Neural progenitor cell (in vitro differentiated cells): ENCODE data around the gene GLCE. TPM values are rescaled to one million over a fixed set of nuclear protein-coding genes. Genes with fewer than 3 reads are reported as not detected.

Source experiments
- DNase-seq: peaks from one replicate; pipeline ENCODE4 v3.0.0-alpha.2; 2016; ENCODE audit warnings: low spot score
- H2AFZ ChIP-seq: fragments of 200-600 bp; sonication (generic); replicated peaks from 2 replicates; pipeline ENCODE4 v1.6.1; 2016; ENCODE audit warnings: antibody characterized with exemption
- H3F3A ChIP-seq: fragments of 200-600 bp; sonication (generic); 2 replicates; pipeline ENCODE4 v1.6.1; 2016; ENCODE audit warnings: antibody characterized with exemption, low read depth
- H3K27ac ChIP-seq: fragments of 200-600 bp; sonication (generic); 2 replicates; pipeline ENCODE4 v1.5.1; 2016; ENCODE audit warnings: mild to moderate bottlenecking
- H3K27me3 ChIP-seq: fragments of 200-600 bp; sonication (generic); 2 replicates; pipeline ENCODE4 v1.6.1; 2016; ENCODE audit warnings: mild to moderate bottlenecking, moderate library complexity
- H3K36me3 ChIP-seq: fragments of 200-600 bp; sonication (generic); 2 replicates; pipeline ENCODE4 v1.5.1; 2016
- H3K4me1 ChIP-seq: fragments of 200-600 bp; sonication (generic); 2 replicates; pipeline ENCODE4 v1.6.1; 2016; ENCODE audit warnings: mixed run types
- H3K4me2 ChIP-seq: fragments of 200-600 bp; sonication (generic); 2 replicates; pipeline ENCODE4 v1.6.1; 2016
- H3K4me3 ChIP-seq: fragments of 200-600 bp; sonication (generic); 2 replicates; pipeline ENCODE4 v1.5.1; 2016
- H3K79me2 ChIP-seq: fragments of 200-600 bp; sonication (generic); 2 replicates; pipeline ENCODE4 v1.6.1; 2016; ENCODE audit warnings: low read depth
- H3K9ac ChIP-seq: fragments of 200-600 bp; sonication (generic); 2 replicates; pipeline ENCODE4 v1.6.1; 2016
- H3K9me3 ChIP-seq: fragments of 200-600 bp; sonication (generic); 2 replicates; pipeline ENCODE4 v1.5.1; 2016; ENCODE audit warnings: low read depth
- H4K20me1 ChIP-seq: fragments of 200-600 bp; sonication (generic); 2 replicates; pipeline ENCODE4 v1.6.1; 2016; ENCODE audit warnings: low read depth
- H3K27ac Mint-ChIP-seq: 3 replicates; pipeline ENCODE4 v1.8.0; 2021; ENCODE audit warnings: mixed read lengths
- H3K27me3 Mint-ChIP-seq: 2 replicates; pipeline ENCODE4 v1.8.0; 2022; ENCODE audit warnings: low read depth, mild to moderate bottlenecking, inconsistent platforms, moderate library complexity, mixed read lengths; ENCODE audit not compliant: insufficient read depth
- H3K36me3 Mint-ChIP-seq: 3 replicates; pipeline ENCODE4 v1.8.0; 2021; ENCODE audit warnings: mixed read lengths
- H3K4me1 Mint-ChIP-seq: 3 replicates; pipeline ENCODE4 v1.8.0; 2021; ENCODE audit warnings: mixed read lengths
- H3K4me3 Mint-ChIP-seq: 3 replicates; pipeline ENCODE4 v1.8.0; 2021; ENCODE audit warnings: mild to moderate bottlenecking, moderate library complexity, mixed read lengths
- H3K9me3 Mint-ChIP-seq: 3 replicates; pipeline ENCODE4 v1.8.0; 2020; ENCODE audit warnings: mixed read lengths
- EZH2 ChIP-seq: fragments of 200-600 bp; sonication (generic); IDR thresholded peaks from 2 replicates; pipeline ENCODE4 v1.6.1; 2017; ENCODE audit warnings: antibody characterized with exemption, mild to moderate bottlenecking, moderate library complexity
- EZH2phosphoT487 ChIP-seq: fragments of 200-600 bp; sonication (generic); IDR thresholded peaks from 2 replicates; pipeline ENCODE4 v1.6.1; 2017; ENCODE audit warnings: antibody characterized with exemption
- total RNA-seq: library from RNA; depleted of rRNA; stranded (reverse); fragments of >200 nt; gene quantifications from 2 replicates; pipeline ENCODE4 v1.2.3, GENCODE V29; 2015; ENCODE audit warnings: low replicate concordance
- TF ChIP-seq, protein P1 (sequence below): fragments of 200-600 bp; sonication (generic); IDR thresholded peaks from 2 replicates; pipeline ENCODE4 v1.5.1; 2017; ENCODE audit warnings: antibody characterized with exemption, mild to moderate bottlenecking

The GLCE gene
- total RNA-seq, 1 donor from 2014 or later = 22.7 TPM

GRCh38 chr15:69143756-69144436, 16.5 kb upstream of the GLCE start:
- Histone ChIP-seq H3K36me3 (no peaks in the 10 kb centered on the region), H4K20me1 (no peaks in the 10 kb centered on the region), H3F3A (no peaks in the 10 kb centered on the region), H3K79me2 (no peaks in the 10 kb centered on the region), H3K9me3 (no peaks in the 10 kb centered on the region), H3K27ac (no peak overlapping the region), H3K4me3 (no peak overlapping the region), H3K4me1 (peaks cover 2% of the 10 kb centered on the region), H3K9ac (no peak overlapping the region), H3K27me3 (peaks cover 6% of the 10 kb centered on the region), H2AFZ (no peak overlapping the region), H3K4me2 (no peak overlapping the region)
- TF ChIP-seq EZH2phosphoT487 (no peak), EZH2 (no peak)
- TF ChIP-seq, protein P1, sequence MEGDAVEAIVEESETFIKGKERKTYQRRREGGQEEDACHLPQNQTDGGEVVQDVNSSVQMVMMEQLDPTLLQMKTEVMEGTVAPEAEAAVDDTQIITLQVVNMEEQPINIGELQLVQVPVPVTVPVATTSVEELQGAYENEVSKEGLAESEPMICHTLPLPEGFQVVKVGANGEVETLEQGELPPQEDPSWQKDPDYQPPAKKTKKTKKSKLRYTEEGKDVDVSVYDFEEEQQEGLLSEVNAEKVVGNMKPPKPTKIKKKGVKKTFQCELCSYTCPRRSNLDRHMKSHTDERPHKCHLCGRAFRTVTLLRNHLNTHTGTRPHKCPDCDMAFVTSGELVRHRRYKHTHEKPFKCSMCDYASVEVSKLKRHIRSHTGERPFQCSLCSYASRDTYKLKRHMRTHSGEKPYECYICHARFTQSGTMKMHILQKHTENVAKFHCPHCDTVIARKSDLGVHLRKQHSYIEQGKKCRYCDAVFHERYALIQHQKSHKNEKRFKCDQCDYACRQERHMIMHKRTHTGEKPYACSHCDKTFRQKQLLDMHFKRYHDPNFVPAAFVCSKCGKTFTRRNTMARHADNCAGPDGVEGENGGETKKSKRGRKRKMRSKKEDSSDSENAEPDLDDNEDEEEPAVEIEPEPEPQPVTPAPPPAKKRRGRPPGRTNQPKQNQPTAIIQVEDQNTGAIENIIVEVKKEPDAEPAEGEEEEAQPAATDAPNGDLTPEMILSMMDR = no peak
- Mint-ChIP-seq H3K36me3 (no peaks in the 10 kb centered on the region), H3K9me3 (no peaks in the 10 kb centered on the region), H3K27ac (no peak overlapping the region), H3K27me3 (peaks cover 8% of the 10 kb centered on the region), H3K4me1 (peaks cover 21% of the 10 kb centered on the region), H3K4me3 (no peak overlapping the region)
- no peak for DNase-seq

- no peak overlapping the region for H3K27ac ChIP-seq
- H3K4me3 ChIP-seq = no peak overlapping the region
- H3K9me3 ChIP-seq = no peaks in the 10 kb centered on the region
- Mint-ChIP-seq H3K4me1 (peaks cover 17% of the 10 kb centered on the region), H3K9me3 (no peaks in the 10 kb centered on the region), H3K27me3 (peaks cover 5% of the 10 kb centered on the region), H3K4me3 (no peak overlapping the region), H3K27ac (no peak overlapping the region), H3K36me3 (no peaks in the 10 kb centered on the region)
- H3K9ac ChIP-seq = no peak overlapping the region
- no peak overlapping the region for H2AFZ ChIP-seq
- H3K4me1 ChIP-seq = no peaks in the 10 kb centered on the region
- no peak for DNase-seq
- no peaks in the 10 kb centered on the region for H4K20me1 ChIP-seq
- H3K79me2 ChIP-seq = no peaks in the 10 kb centered on the region
- H3F3A ChIP-seq = no peaks in the 10 kb centered on the region
- TF ChIP-seq EZH2 (no peak), EZH2phosphoT487 (no peak)
- TF ChIP-seq, protein P1 = no peak
- no peak overlapping the region for H3K4me2 ChIP-seq
- H3K27me3 ChIP-seq = peaks cover 9% of the 10 kb centered on the region
- no peaks in the 10 kb centered on the region for H3K36me3 ChIP-seq
Observed at GRCh38 chr15:69144530-69144929, 15.9 kb upstream of the GLCE start.

- Mint-ChIP-seq H3K27ac (no peak overlapping the region), H3K4me1 (peaks cover 15% of the 10 kb centered on the region)
- H3K9me3 ChIP-seq = no peaks in the 10 kb centered on the region
Observed at GRCh38 chr15:69145149-69145693, 15.2 kb upstream of the GLCE start.

More at GRCh38 chr15:69145149-69145693, 15.2 kb upstream of the GLCE start:
- Mint-ChIP-seq H3K27me3 (peaks cover 6% of the 10 kb centered on the region), H3K9me3 (no peaks in the 10 kb centered on the region), H3K36me3 (no peaks in the 10 kb centered on the region), H3K4me3 (no peak overlapping the region)
- Histone ChIP-seq H3F3A (no peaks in the 10 kb centered on the region), H2AFZ (no peak overlapping the region), H3K4me1 (no peaks in the 10 kb centered on the region), H3K27me3 (peaks cover 9% of the 10 kb centered on the region), H3K4me2 (no peak overlapping the region), H4K20me1 (no peaks in the 10 kb centered on the region), H3K36me3 (no peaks in the 10 kb centered on the region), H3K4me3 (no peak overlapping the region), H3K27ac (no peak overlapping the region), H3K79me2 (no peaks in the 10 kb centered on the region), H3K9ac (no peak overlapping the region)
- no peak for DNase-seq
- TF ChIP-seq, protein P1 = no peak
